ENCODE data around the gene UNC5CL. TPM values are rescaled to one million over a fixed set of nuclear protein-coding genes. Genes with fewer than 3 reads are reported as not detected.

The UNC5CL gene
- total and polyA plus RNA-seq, 9 of the 15 experiments (the other 6 are each of a cell fraction or from before 2014, with no cell fraction given): 0.07 to 1.8 (median 0.62) TPM; not detected in 1

- in situ Hi-C loops (cut with MboI) (no loop called here), intact Hi-C loops (cut with micrococcal nuclease) (loop anchor here (5.0 kb wide), 1 partner anchor 73 kb away; the partner anchor contains the start of genes NFYA and OARD1)
- Histone ChIP-seq H3K9me3 (replicated peaks; ENCODE audit: control insufficient read depth, insufficient read depth, low read depth, low read length) (no peaks in the 10 kb centered on the region), H3K27me3 (ENCODE audit: control insufficient read depth in 2 of 2, insufficient read depth in 2 of 2, low read length in 2 of 2) (peaks cover 16 to 26% of the 10 kb centered on the region in 2 experiments), H3K79me2 (ENCODE audit: control insufficient read depth, insufficient read depth, low read length) (no peaks in the 10 kb centered on the region), H3K9ac (ENCODE audit: insufficient read depth in 1 of 2, low read depth in 2 of 2, low read length in 2 of 2) (no peak overlapping the region), H3K4me3 (no peak overlapping the region), H3K4me1 (replicated peaks in 1 of 2; ENCODE audit: control insufficient read depth in 2 of 2, insufficient read depth in 2 of 2, low read length in 2 of 2) (peaks cover 13 to 27% of the 10 kb centered on the region in 2 experiments; a peak in 4 of 5 replicates), H2AFZ (ENCODE audit: low read depth, low read length) (no peak overlapping the region), H4K20me1 (replicated peaks; ENCODE audit: control insufficient read depth, insufficient read depth, low read length) (no peaks in the 10 kb centered on the region), H3K36me3 (ENCODE audit: control insufficient read depth, insufficient read depth, low read length) (no peaks in the 10 kb centered on the region), H3K9me1 (ENCODE audit: control insufficient read depth, insufficient read depth, low read length) (no peaks in the 10 kb centered on the region), H3K4me2 (ENCODE audit: insufficient read depth, low read length) (no peak overlapping the region), H3K27ac (ENCODE audit: extremely low read depth, low read depth, low read length) (no peak overlapping the region)
- peak; percentile 97 for ATAC-seq
- FAIRE-seq: peak; percentile 80
- CTCF ChIA-PET (ENCODE audit: low intra/inter-chr PET ratio): interaction anchor here (0.6 to 0.9 kb wide), 2 partner anchors 37 to 67 kb away, joined by 3 to 6 read pairs; no protein-coding TSS in a partner anchor
- peak; percentile 59 to 83 (median 76) for DNase-seq (ENCODE audit: extremely low read depth in 1 of 4, low spot score in 3 of 4)
- WGBS (ENCODE audit: insufficient coverage, low coverage, missing lambda C conversion rate): 0% methylated on average over 3 of the region's 3 CpGs
- POLR2A ChIA-PET: interaction anchor here (1.0 to 1.1 kb wide), 2 partner anchors 14 to 29 kb away, joined by 3 to 4 read pairs; no protein-coding TSS in a partner anchor
- BruUV-seq (replicated peaks): no TSS peak
- TF ChIP-seq ZNF134 (CRISPR knock-in tag; conservative IDR thresholded peaks at IDR 0.05) (no peak), NFE2 (IDR thresholded peaks at IDR 0.05; ENCODE audit: low read depth) (peak; percentile 46), CTBP1 (IDR thresholded peaks at IDR 0.05; ENCODE audit: borderline replicate concordance) (peak; percentile 60; the same call in 1 of the 2 replicates), REST (IDR thresholded peaks at IDR 0.05; ENCODE audit: borderline replicate concordance) (peak; percentile 43; the same call in 1 of the 2 replicates), REST (CRISPR knock-in tag; IDR thresholded peaks at IDR 0.05; ENCODE audit: low read depth) (no peak), MTA3 (IDR thresholded peaks at IDR 0.05; ENCODE audit: borderline replicate concordance) (no peak), POLR3A (IDR thresholded peaks at IDR 0.05; ENCODE audit: borderline replicate concordance, extremely low read depth, insufficient read depth, insufficient read length) (no peak), FOSL1 (tag; conservative IDR thresholded peaks at IDR 0.05) (no peak), JUND (IDR thresholded peaks at IDR 0.05; ENCODE audit: borderline replicate concordance, low read depth, low read length) (peak; percentile 78), JUND (tag; IDR thresholded peaks at IDR 0.05; ENCODE audit: borderline replicate concordance, low read depth, low read length) (peak; percentile 53; the same call in 1 of the 3 replicates), BRF1 (IDR thresholded peaks at IDR 0.05; ENCODE audit: borderline replicate concordance, extremely low read depth, insufficient read length) (no peak), RFX5 (IDR thresholded peaks at IDR 0.05; ENCODE audit: low read depth, low read length) (no peak), ZFP30 (CRISPR knock-in tag; IDR thresholded peaks at IDR 0.05; ENCODE audit: borderline replicate concordance) (no peak), NRF1 (conservative IDR thresholded peaks at IDR 0.05 in 1 of 2, IDR thresholded peaks at IDR 0.05 in 1 of 2) (0 out of 4 replicates have a peak, but pooled peaks have one; percentile 12 to 16), PPARD (CRISPR knock-in tag; IDR thresholded peaks at IDR 0.05) (no peak), SOX6 (IDR thresholded peaks at IDR 0.05) (peak; percentile 39; the same call in 1 of the 2 replicates)
These were observed 39.5 kb downstream of the UNC5CL start for GRCh38 chr6:40999569-40999968.

All from K562 (cell line).